HepG2 (cell line): Measurements from ENCODE around the gene VDAC2. TPM values are rescaled to one million over a fixed set of nuclear protein-coding genes. Genes with fewer than 3 reads are reported as not detected.

Experiments used
- HMG20A ChIP-seq: IDR thresholded peaks from 2 replicates; pipeline ENCODE4 v1.6.1; 2016; ENCODE audit warnings: borderline replicate concordance
- ZBTB3 ChIP-seq: sonication (generic); formaldehyde crosslinking; IDR thresholded peaks from 2 replicates; pipeline ENCODE4 v1.4.0; 2020; ENCODE audit warnings: low read depth, mild to moderate bottlenecking, moderate library complexity, missing genetic modification reagents, borderline replicate concordance
- ZNF839 ChIP-seq: sonication (generic); formaldehyde crosslinking; IDR thresholded peaks from 2 replicates; pipeline ENCODE4 v1.4.0; 2020; ENCODE audit warnings: missing genetic modification reagents, mild to moderate bottlenecking, borderline replicate concordance
- polyA plus RNA-seq, 8 experiments: library from polyadenylated mRNA; depleted of rRNA in 3 of 8; stranded (reverse) in 7 of 8; unstranded in 1 of 8; fragments of >200 nt; fragmentation: Illumina TruSeq in 4 of 8; extraction: Trizol in 4 of 8; gene quantifications; 2 replicates each; pipeline versions ENCODE4 v1.2.1 to v1.2.3, GENCODE V29; 2011 to 2016; ENCODE audit warnings: low read depth in 4 of 8, missing spikeins in 1 of 8, mixed read lengths in 1 of 8; ENCODE audit not compliant: insufficient read depth in 1 of 8
- total RNA-seq, 5 experiments: library from RNA; depleted of rRNA; stranded (reverse); fragments of >200 nt; fragmentation: Illumina TruSeq; extraction: Trizol; gene quantifications; 2 replicates each; pipeline ENCODE4 v1.2.3, GENCODE V29; 2016; ENCODE audit warnings: low read depth in 1 of 5
- TF ChIP-seq, protein P1 (sequence below): sonication (generic); formaldehyde crosslinking; IDR thresholded peaks from 2 replicates; pipeline ENCODE4 v1.4.0; 2020; ENCODE audit warnings: mild to moderate bottlenecking, missing genetic modification reagents, borderline replicate concordance
- TF ChIP-seq, protein P2 (sequence below): sonication (generic); formaldehyde crosslinking; IDR thresholded peaks from 2 replicates; pipeline ENCODE4 v1.5.0; 2020; ENCODE audit warnings: mild to moderate bottlenecking, missing genetic modification reagents
- TF ChIP-seq, protein P3 (sequence below): sonication (generic); formaldehyde crosslinking; IDR thresholded peaks from 2 replicates; pipeline ENCODE4 v1.9.0; 2021; ENCODE audit warnings: missing genetic modification reagents, mild to moderate bottlenecking, borderline replicate concordance
- TF ChIP-seq, protein P4 (sequence below): IDR thresholded peaks from 2 replicates; pipeline ENCODE4 v1.6.1; 2016; ENCODE audit warnings: missing compliant biosample characterization, missing genetic modification reagents, borderline replicate concordance
- TF ChIP-seq, protein P5 (sequence below): fragments of 450-650 bp; IDR thresholded peaks from 2 replicates; pipeline ENCODE4 v1.6.1; 2016
- TF ChIP-seq, protein P6 (sequence below): sonication (generic); formaldehyde crosslinking; conservative IDR thresholded peaks from 2 replicates; pipeline ENCODE4 v1.5.0; 2020; ENCODE audit warnings: missing genetic modification reagents
- TF ChIP-seq, protein P7 (sequence below): sonication (generic); formaldehyde crosslinking; IDR thresholded peaks from 2 replicates; pipeline ENCODE4 v1.4.0; 2020; ENCODE audit warnings: missing genetic modification reagents, borderline replicate concordance

The VDAC2 gene
- total and polyA plus RNA-seq, 2 of the 13 experiments (the other 11 are each of a cell fraction or from before 2014, with no cell fraction given) = 67.9 to 222 TPM

DNA sequence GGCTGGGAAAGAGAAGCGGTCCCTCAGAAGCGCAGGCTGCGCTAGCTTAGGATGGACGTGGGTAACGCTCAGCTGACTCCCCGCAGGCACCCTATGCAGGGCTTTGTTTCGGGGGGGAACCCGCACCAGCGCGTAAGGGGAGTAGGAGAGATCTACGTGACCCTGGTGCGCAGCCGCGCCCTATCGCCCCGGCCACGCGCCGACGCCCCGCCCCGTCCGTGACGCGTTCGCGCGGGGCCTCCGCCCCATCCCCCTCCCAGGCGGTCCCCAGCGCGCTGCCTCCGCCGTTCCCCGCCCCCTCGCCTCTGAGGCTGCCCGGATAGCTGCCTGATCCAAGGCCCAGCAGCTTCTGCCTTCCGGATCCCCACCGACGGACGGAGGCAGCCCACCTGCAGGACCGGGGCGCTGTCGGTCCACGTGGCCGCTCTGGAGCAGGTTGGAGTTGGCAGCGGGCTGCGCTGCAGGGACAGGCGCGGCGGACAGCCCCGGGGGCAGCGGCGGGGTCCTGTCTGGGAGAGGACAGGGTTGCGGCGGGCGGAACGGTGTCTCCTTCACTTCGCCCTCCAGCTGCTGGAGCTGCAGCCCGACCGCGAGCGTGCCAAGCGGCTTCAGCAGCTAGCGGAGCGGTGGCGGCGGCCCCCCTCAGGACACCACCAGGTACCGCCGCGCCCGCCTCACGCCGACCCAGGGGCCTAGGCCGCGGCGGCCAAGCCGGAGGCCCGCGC lies at the start of gene VDAC2 (continued):
- TF ChIP-seq, protein P1, sequence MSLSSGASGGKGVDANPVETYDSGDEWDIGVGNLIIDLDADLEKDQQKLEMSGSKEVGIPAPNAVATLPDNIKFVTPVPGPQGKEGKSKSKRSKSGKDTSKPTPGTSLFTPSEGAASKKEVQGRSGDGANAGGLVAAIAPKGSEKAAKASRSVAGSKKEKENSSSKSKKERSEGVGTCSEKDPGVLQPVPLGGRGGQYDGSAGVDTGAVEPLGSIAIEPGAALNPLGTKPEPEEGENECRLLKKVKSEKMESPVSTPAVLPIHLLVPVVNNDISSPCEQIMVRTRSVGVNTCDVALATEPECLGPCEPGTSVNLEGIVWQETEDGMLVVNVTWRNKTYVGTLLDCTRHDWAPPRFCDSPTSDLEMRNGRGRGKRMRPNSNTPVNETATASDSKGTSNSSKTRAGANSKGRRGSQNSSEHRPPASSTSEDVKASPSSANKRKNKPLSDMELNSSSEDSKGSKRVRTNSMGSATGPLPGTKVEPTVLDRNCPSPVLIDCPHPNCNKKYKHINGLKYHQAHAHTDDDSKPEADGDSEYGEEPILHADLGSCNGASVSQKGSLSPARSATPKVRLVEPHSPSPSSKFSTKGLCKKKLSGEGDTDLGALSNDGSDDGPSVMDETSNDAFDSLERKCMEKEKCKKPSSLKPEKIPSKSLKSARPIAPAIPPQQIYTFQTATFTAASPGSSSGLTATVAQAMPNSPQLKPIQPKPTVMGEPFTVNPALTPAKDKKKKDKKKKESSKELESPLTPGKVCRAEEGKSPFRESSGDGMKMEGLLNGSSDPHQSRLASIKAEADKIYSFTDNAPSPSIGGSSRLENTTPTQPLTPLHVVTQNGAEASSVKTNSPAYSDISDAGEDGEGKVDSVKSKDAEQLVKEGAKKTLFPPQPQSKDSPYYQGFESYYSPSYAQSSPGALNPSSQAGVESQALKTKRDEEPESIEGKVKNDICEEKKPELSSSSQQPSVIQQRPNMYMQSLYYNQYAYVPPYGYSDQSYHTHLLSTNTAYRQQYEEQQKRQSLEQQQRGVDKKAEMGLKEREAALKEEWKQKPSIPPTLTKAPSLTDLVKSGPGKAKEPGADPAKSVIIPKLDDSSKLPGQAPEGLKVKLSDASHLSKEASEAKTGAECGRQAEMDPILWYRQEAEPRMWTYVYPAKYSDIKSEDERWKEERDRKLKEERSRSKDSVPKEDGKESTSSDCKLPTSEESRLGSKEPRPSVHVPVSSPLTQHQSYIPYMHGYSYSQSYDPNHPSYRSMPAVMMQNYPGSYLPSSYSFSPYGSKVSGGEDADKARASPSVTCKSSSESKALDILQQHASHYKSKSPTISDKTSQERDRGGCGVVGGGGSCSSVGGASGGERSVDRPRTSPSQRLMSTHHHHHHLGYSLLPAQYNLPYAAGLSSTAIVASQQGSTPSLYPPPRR = peak; percentile 41; the same call in 1 of the 2 replicates
- TF ChIP-seq HMG20A (CRISPR knock-in tag) (no peak), ZNF839 (CRISPR knock-in tag) (peak; percentile 86; the same call in 1 of the 2 replicates), ZBTB3 (CRISPR knock-in tag) (peak; percentile 84)
- TF ChIP-seq, protein P2, sequence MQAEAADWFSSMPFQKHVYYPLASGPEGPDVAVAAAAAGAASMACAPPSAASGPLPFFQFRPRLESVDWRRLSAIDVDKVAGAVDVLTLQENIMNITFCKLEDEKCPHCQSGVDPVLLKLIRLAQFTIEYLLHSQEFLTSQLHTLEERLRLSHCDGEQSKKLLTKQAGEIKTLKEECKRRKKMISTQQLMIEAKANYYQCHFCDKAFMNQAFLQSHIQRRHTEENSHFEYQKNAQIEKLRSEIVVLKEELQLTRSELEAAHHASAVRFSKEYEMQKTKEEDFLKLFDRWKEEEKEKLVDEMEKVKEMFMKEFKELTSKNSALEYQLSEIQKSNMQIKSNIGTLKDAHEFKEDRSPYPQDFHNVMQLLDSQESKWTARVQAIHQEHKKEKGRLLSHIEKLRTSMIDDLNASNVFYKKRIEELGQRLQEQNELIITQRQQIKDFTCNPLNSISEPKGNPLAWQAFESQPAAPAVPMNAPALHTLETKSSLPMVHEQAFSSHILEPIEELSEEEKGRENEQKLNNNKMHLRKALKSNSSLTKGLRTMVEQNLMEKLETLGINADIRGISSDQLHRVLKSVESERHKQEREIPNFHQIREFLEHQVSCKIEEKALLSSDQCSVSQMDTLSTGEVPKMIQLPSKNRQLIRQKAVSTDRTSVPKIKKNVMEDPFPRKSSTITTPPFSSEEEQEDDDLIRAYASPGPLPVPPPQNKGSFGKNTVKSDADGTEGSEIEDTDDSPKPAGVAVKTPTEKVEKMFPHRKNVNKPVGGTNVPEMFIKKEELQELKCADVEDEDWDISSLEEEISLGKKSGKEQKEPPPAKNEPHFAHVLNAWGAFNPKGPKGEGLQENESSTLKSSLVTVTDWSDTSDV = peak; percentile 92; the same call in 1 of the 2 replicates
- TF ChIP-seq, protein P3, sequence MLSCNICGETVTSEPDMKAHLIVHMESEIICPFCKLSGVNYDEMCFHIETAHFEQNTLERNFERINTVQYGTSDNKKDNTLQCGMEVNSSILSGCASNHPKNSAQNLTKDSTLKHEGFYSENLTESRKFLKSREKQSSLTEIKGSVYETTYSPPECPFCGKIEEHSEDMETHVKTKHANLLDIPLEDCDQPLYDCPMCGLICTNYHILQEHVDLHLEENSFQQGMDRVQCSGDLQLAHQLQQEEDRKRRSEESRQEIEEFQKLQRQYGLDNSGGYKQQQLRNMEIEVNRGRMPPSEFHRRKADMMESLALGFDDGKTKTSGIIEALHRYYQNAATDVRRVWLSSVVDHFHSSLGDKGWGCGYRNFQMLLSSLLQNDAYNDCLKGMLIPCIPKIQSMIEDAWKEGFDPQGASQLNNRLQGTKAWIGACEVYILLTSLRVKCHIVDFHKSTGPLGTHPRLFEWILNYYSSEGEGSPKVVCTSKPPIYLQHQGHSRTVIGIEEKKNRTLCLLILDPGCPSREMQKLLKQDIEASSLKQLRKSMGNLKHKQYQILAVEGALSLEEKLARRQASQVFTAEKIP (CRISPR knock-in tag) = no peak
- TF ChIP-seq, protein P4, sequence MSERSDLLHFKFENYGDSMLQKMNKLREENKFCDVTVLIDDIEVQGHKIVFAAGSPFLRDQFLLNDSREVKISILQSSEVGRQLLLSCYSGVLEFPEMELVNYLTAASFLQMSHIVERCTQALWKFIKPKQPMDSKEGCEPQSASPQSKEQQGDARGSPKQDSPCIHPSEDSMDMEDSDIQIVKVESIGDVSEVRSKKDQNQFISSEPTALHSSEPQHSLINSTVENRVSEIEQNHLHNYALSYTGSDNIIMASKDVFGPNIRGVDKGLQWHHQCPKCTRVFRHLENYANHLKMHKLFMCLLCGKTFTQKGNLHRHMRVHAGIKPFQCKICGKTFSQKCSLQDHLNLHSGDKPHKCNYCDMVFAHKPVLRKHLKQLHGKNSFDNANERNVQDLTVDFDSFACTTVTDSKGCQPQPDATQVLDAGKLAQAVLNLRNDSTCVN (CRISPR knock-in tag) = peak; percentile 38; the same call in 1 of the 2 replicates
- TF ChIP-seq, protein P5, sequence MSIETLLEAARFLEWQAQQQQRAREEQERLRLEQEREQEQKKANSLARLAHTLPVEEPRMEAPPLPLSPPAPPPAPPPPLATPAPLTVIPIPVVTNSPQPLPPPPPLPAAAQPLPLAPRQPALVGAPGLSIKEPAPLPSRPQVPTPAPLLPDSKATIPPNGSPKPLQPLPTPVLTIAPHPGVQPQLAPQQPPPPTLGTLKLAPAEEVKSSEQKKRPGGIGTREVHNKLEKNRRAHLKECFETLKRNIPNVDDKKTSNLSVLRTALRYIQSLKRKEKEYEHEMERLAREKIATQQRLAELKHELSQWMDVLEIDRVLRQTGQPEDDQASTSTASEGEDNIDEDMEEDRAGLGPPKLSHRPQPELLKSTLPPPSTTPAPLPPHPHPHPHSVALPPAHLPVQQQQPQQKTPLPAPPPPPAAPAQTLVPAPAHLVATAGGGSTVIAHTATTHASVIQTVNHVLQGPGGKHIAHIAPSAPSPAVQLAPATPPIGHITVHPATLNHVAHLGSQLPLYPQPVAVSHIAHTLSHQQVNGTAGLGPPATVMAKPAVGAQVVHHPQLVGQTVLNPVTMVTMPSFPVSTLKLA = peak; percentile 50; the same call in 1 of the 2 replicates
- TF ChIP-seq, protein P6, sequence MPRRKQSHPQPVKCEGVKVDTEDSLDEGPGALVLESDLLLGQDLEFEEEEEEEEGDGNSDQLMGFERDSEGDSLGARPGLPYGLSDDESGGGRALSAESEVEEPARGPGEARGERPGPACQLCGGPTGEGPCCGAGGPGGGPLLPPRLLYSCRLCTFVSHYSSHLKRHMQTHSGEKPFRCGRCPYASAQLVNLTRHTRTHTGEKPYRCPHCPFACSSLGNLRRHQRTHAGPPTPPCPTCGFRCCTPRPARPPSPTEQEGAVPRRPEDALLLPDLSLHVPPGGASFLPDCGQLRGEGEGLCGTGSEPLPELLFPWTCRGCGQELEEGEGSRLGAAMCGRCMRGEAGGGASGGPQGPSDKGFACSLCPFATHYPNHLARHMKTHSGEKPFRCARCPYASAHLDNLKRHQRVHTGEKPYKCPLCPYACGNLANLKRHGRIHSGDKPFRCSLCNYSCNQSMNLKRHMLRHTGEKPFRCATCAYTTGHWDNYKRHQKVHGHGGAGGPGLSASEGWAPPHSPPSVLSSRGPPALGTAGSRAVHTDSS (CRISPR knock-in tag) = 0 out of 2 replicates have a peak, but pooled peaks have one; percentile 74
- TF ChIP-seq, protein P7, sequence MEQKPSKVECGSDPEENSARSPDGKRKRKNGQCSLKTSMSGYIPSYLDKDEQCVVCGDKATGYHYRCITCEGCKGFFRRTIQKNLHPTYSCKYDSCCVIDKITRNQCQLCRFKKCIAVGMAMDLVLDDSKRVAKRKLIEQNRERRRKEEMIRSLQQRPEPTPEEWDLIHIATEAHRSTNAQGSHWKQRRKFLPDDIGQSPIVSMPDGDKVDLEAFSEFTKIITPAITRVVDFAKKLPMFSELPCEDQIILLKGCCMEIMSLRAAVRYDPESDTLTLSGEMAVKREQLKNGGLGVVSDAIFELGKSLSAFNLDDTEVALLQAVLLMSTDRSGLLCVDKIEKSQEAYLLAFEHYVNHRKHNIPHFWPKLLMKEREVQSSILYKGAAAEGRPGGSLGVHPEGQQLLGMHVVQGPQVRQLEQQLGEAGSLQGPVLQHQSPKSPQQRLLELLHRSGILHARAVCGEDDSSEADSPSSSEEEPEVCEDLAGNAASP (CRISPR knock-in tag) = peak; percentile 21; the same call in 1 of the 2 replicates
